Upper lobe of left lung (tissue), 6 donors: ENCODE results near the gene CCK. TPM values are rescaled to one million over a fixed set of nuclear protein-coding genes. Genes with fewer than 3 reads are reported as not detected.
"Not testable (repeated sequence)": the region's sequence is repeated elsewhere in the genome, so short reads cannot be mapped to it uniquely, and the experiment has no call there.

Source experiments
- ATAC-seq, 2 donors: fragments of 200-7000 bp; cut with Tn5 transposase; one replicate each; pipeline ENCODE4 v1.9.1; 2022; ENCODE audit warnings: mild to moderate bottlenecking in 2 of 2, moderate library complexity in 2 of 2; ENCODE audit not compliant: low FRiP score in 2 of 2
- DNase-seq, 2 donors: peaks; one replicate each; pipeline ENCODE4 v3.0.0-alpha.2; 2019 to 2020
- H3K27ac ChIP-seq, 4 donors: fragments of 200-600 bp; sonication (generic); one replicate each; pipeline ENCODE4 v1.5.1; 2016 to 2019
- H3K27me3 ChIP-seq, 4 donors: fragments of 200-600 bp; sonication (generic); one replicate each; pipeline ENCODE4 v1.5.1; 2017 to 2019
- H3K36me3 ChIP-seq, 4 donors: fragments of 200-600 bp; sonication (generic); one replicate each; pipeline ENCODE4 v1.5.1; 2016 to 2019
- H3K4me1 ChIP-seq, 4 donors: fragments of 200-600 bp; sonication (generic); one replicate each; pipeline ENCODE4 v1.5.1; 2018 to 2019
- H3K4me3 ChIP-seq, 4 donors: fragments of 200-600 bp; sonication (generic); one replicate each; pipeline ENCODE4 v1.5.1; 2017 to 2019; ENCODE audit warnings: mild to moderate bottlenecking in 2 of 4, moderate library complexity in 1 of 4
- H3K9me3 ChIP-seq, 4 donors: fragments of 200-600 bp; sonication (generic); one replicate each; pipeline ENCODE4 v1.5.1; 2018 to 2019
- CTCF ChIP-seq, 6 experiments: fragments of 450-650 bp in 4 of 6; fragments of 200-600 bp in 2 of 6; sonication (generic) in 2 of 6; IDR thresholded peaks; one replicate each; pipeline ENCODE4 v1.5.1; 2016 to 2019; ENCODE audit warnings: antibody characterized with exemption in 6 of 6
- EP300 ChIP-seq, 4 donors: sonication (generic); formaldehyde crosslinking; IDR thresholded peaks; one replicate each; pipeline ENCODE4 v1.5.1; 2017; ENCODE audit warnings: antibody characterized with exemption in 4 of 4, control low read depth in 2 of 4
- POLR2A ChIP-seq, 4 donors: fragments of 450-650 bp; IDR thresholded peaks; one replicate each; pipeline ENCODE4 v1.5.1; 2016 to 2017; ENCODE audit warnings: antibody characterized with exemption in 4 of 4, mild to moderate bottlenecking in 2 of 4
- POLR2AphosphoS5 ChIP-seq, 2 donors: sonication (generic); formaldehyde crosslinking; IDR thresholded peaks; one replicate each; pipeline ENCODE4 v1.5.1; 2017; ENCODE audit warnings: antibody characterized with exemption in 2 of 2
- WGBS, 2 donors: methylation state at CpG; one replicate each; pipeline ENCODE4 v1.1.5; 2017 to 2018; 5-methylcytosine and 5-hydroxymethylcytosine counted together
- total RNA-seq, 6 donors: library from RNA; depleted of rRNA in 4 of 6; stranded (reverse); fragments of >200 nt in 4 of 6; gene quantifications; one replicate each; pipeline versions ENCODE4 v1.1.0 to v1.2.1, GENCODE V29; 2016 to 2021
- donor health status: DM: no; HTN: no; CAD: no; lungs with moderate emphysema.
- donor health status: DM: no; HTN: yes; CAD: no; lungs with severe emphysema.

CCK gene
- total RNA-seq, 6 donors from 2014 or later, result 2.0 to 7.3 (median 3.3) TPM; not detected in 3

GRCh38 chr3:42290966-42291714 lies 25.2 kb upstream of the CCK start:
- DNase-seq (no peak), ATAC-seq (no peak)
- Histone ChIP-seq H3K9me3 (no peaks in the 10 kb centered on the region), H3K36me3 (no peaks in the 10 kb centered on the region), H3K4me3 (no peak overlapping the region), H3K4me1 (peaks cover 0 to 6% (median 0%) of the 10 kb centered on the region in 4 donors), H3K27ac (no peak overlapping the region), H3K27me3 (no peaks in the 10 kb centered on the region)
- WGBS, 2 donors, result 86 to 89% methylated on average over 5 of the region's 5 CpGs
- no peak for TF ChIP-seq POLR2A (IDR thresholded peaks at IDR 0.05)
- TF ChIP-seq POLR2AphosphoS5 (IDR thresholded peaks at IDR 0.05), result no peak
- no peak for TF ChIP-seq EP300 (IDR thresholded peaks at IDR 0.05)
- TF ChIP-seq CTCF (IDR thresholded peaks at IDR 0.05), result no peak

GRCh38 chr3:42289026-42289425 lies 23.0 kb upstream of the CCK start:
- Histone ChIP-seq H3K4me1 (peaks cover 0 to 6% (median 0%) of the 10 kb centered on the region in 4 donors), H3K36me3 (no peaks in the 10 kb centered on the region), H3K27ac (no peak overlapping the region), H3K4me3 (no peak overlapping the region), H3K9me3 (no peaks in the 10 kb centered on the region), H3K27me3 (no peaks in the 10 kb centered on the region)
- ATAC-seq, result no peak
- no peak for TF ChIP-seq EP300 (IDR thresholded peaks at IDR 0.05)
- no peak for TF ChIP-seq POLR2AphosphoS5 (IDR thresholded peaks at IDR 0.05)
- TF ChIP-seq POLR2A (IDR thresholded peaks at IDR 0.05), result no peak
- no peak for TF ChIP-seq CTCF (IDR thresholded peaks at IDR 0.05)
- no peak for DNase-seq
- whole genome bisulfite sequencing, 2 donors, result 17 to 22% methylated on average over 1 of the region's 1 CpG

GRCh38 chr3:42288385-42288784 lies 22.4 kb upstream of the CCK start:
- no peak for ATAC-seq
- Histone ChIP-seq H3K27ac (no peak overlapping the region), H3K4me3 (no peak overlapping the region), H3K9me3 (no peaks in the 10 kb centered on the region), H3K27me3 (no peaks in the 10 kb centered on the region), H3K36me3 (no peaks in the 10 kb centered on the region), H3K4me1 (peaks cover 0 to 6% (median 0%) of the 10 kb centered on the region in 4 donors)
- no peak for DNase-seq
- TF ChIP-seq CTCF (IDR thresholded peaks at IDR 0.05) (no peak), POLR2AphosphoS5 (IDR thresholded peaks at IDR 0.05) (no peak), EP300 (IDR thresholded peaks at IDR 0.05) (no peak), POLR2A (IDR thresholded peaks at IDR 0.05) (no peak)
- WGBS, 2 donors, result 56 to 60% methylated on average over 1 to 2 of the region's 2 CpGs

- not testable (repeated sequence) for H3K27ac ChIP-seq, H3K4me1 ChIP-seq, H3K4me3 ChIP-seq, H3K9me3 ChIP-seq, ATAC-seq, H3K36me3 ChIP-seq, DNase-seq, H3K27me3 ChIP-seq
- 70% methylated on average over 3 to 8 of the region's 8 CpGs for WGBS, 2 donors
These were observed 21.4 kb upstream of the CCK start for GRCh38 chr3:42287423-42287822.

- TF ChIP-seq POLR2A (IDR thresholded peaks at IDR 0.05), result no peak
- TF ChIP-seq POLR2AphosphoS5 (IDR thresholded peaks at IDR 0.05), result no peak
- no peak for TF ChIP-seq EP300 (IDR thresholded peaks at IDR 0.05)
- TF ChIP-seq CTCF (IDR thresholded peaks at IDR 0.05), result no peak
- Histone ChIP-seq H3K9me3 (peaks cover 0 to 8% (median 4%) of the 10 kb centered on the region in 4 donors), H3K4me3 (no peak overlapping the region), H3K27ac (no peak overlapping the region), H3K4me1 (no peaks in the 10 kb centered on the region), H3K36me3 (no peaks in the 10 kb centered on the region), H3K27me3 (no peaks in the 10 kb centered on the region)
- 77 to 78% methylated on average over 6 of the region's 6 CpGs for WGBS, 2 donors
- ATAC-seq (no peak), DNase-seq (no peak)
These were observed 11.7 kb upstream of the CCK start for GRCh38 chr3:42277676-42278075.
